Measurements from ENCODE around the gene PPP1R36. TPM values are rescaled to one million over a fixed set of nuclear protein-coding genes. Genes with fewer than 3 reads are reported as not detected.

PPP1R36 gene, protein sequence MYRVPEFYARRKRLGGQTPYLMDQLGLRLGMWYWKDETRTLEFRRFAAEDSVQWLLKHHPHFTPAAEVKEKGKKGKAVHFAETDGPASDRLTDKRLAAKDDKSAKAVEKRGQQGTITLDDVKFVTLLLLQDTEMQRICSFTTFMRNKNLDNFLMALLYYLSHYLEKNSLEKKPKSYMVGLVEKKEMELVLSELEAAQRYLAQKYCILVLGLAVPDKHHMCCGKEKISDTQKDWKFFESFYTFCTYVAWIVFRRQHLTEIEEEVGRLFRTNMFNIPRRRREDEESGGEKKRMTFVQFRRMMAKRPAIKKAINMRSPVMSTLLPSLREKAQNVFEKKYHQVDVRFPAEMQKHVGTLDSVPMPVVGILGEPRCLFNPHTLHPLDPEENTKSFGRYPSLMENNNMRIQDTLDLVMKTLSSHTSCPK
- total RNA-seq (2021; fragmentation: NEBNext Ultra II Directional; extraction: Animal tissue kit (Norgen Biotek cat#: 25700)), result 0.61 and 0.93 TPM in 2 replicates
- polyA plus RNA-seq (2011; rRNA removed), result 0.25 and 0.39 TPM in 2 replicates
- polyA plus RNA-seq (2011; cell fraction: cytosol; rRNA removed), result 1.0 TPM
- polyA plus RNA-seq (2011; cell fraction: nucleus; rRNA removed), result 0.53 TPM
- 0.57 to 0.86 TPM (median 0.72 TPM) in 4 replicates for polyA plus RNA-seq (2012, experiment 1 of 2)
- not detected for polyA plus RNA-seq (2012, experiment 2 of 2)
- 0.43 TPM for polyA plus RNA-seq (2013, experiment 1 of 2)
- polyA plus RNA-seq (2013, experiment 2 of 2), result 0.37 TPM
- 0.32 and 0.46 TPM in 2 replicates for polyA minus RNA-seq (2011; rRNA and poly(A)+ RNA removed)
- polyA minus RNA-seq (2011; cell fraction: cytosol; rRNA and poly(A)+ RNA removed), result not detected
- not detected for polyA minus RNA-seq (2011; cell fraction: nucleus; rRNA and poly(A)+ RNA removed)
- long read RNA-seq, experiment 1, partial matches to known transcripts, result 0 of 1 reads
- long read RNA-seq, experiment 1, other reads (novel, unspliced or antisense), result 1 of 1 reads
- long read RNA-seq, experiment 2, result 0 reads

DNA sequence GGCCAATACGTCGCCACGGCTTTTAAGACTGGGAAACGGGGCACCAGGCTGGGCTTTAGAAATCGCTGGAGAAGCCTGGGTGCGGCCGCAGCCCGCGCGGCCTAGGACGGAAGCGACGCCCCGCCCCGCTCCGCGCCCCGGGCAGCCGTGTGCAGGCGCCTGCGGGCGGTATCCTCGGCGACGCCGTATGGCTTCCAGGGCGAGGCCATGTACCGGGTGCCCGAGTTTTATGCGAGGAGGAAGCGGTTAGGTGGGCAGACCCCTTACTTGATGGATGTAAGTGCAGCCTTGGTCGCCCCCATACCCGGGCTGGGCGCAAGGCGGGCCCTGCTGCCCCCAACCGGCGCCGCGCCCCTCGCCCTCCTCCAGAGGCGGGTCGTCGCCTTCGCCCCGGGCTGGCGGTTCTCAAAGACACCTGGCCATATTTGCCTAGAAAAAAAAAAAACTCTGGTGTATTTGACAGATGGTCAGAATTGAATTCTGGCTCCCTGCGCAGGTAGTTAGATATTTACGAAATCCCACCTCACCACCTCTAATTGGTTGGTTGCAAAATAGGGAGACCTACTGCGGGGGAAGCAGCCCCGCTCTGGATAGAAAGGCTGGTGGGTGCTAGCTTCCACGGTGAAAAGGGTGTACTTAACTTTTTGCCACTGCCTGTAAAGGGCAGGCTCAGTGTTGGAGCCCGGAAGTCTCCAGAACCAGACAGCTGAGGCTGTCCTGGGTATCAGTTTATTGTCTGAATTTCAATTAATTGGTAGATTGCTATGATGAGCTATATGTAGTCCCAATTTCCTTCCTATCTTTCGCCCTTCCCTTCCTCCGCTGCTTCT lies at the start of gene PPP1R36:
TSS of gene PPP1R36 (plus strand) at position 171 of the 830 bp plus-strand sequence. CDS start at position 208, 37 bp downstream.
- DNase-seq (ENCODE audit: low read depth in 1 of 2, low spot score in 2 of 2), result peak in 1 of 2 experiments; percentile 74
- FAIRE-seq, result no peak
- WGBS, 2 experiments (ENCODE audit: extremely low coverage in 1 of 2, insufficient coverage in 1 of 2, insufficient read length in 1 of 2, insufficient replicate concordance in 2 of 2, low coverage in 1 of 2, low lambda C conversion rate in 2 of 2, missing lambda C conversion rate in 1 of 2), result 6% methylated on average over 53 of the region's 54 CpGs; no CpG with 5 or more reads in 1 of the 2 experiments
- TF ChIP-seq RAD21 (IDR thresholded peaks at IDR 0.05 in 1 of 2, conservative IDR thresholded peaks at IDR 0.05 in 1 of 2; ENCODE audit: low read depth in 2 of 2, low read length in 2 of 2), result 0 out of 4 replicates have a peak, but pooled peaks of 1 of the 2 experiments have one; percentile 1
- TF ChIP-seq CTBP2 (IDR thresholded peaks at IDR 0.05; ENCODE audit: borderline replicate concordance, insufficient read depth, insufficient read length, low read length), result no peak
- no peak for TF ChIP-seq ZNF274 (IDR thresholded peaks at IDR 0.05; ENCODE audit: borderline replicate concordance, extremely low read depth, low read length)
- no peak for TF ChIP-seq NRF1 (IDR thresholded peaks at IDR 0.05; ENCODE audit: low read depth, low read length)
- peak; percentile 64 for TF ChIP-seq ASH2L (IDR thresholded peaks at IDR 0.05; ENCODE audit: low read length)

More for the DNA sequence above, at the start of gene PPP1R36:
- CTCF ChIA-PET (ENCODE audit: partially characterized antibody), result interaction anchor here (0.6 to 2.7 kb wide), 7 partner anchors 11 to 327 kb away, joined by 3 to 14 read pairs (median 4); no protein-coding TSS in a partner anchor
- peak within 1 kb of the TSS; percentile 38 for H4K5ac ChIP-seq (ENCODE audit: insufficient read length, low read depth, low read length)
- peak within 1 kb of the TSS; percentile 77 for H2AFZ ChIP-seq (ENCODE audit: low read length)
- peak within 1 kb of the TSS; percentile 60 for H3K56ac ChIP-seq (replicated peaks; ENCODE audit: insufficient read length, low read depth, low read length)
- H3K79me2 ChIP-seq (ENCODE audit: control insufficient read depth in 1 of 2, insufficient read depth in 2 of 2, low read length in 2 of 2), result 0 out of 4 replicates have a peak, but pooled peaks cover 0 to 3% of the 10 kb centered on the region in 2 experiments
- no peak within 1 kb of the TSS for H3K14ac ChIP-seq (ENCODE audit: insufficient read length)
- peak within 1 kb of the TSS; percentile 50; the same call in 1 of the 2 replicates for H2BK20ac ChIP-seq (ENCODE audit: low read length)
- H2BK5ac ChIP-seq (ENCODE audit: low read depth, low read length), result no peak within 1 kb of the TSS; the same call in 1 of the 2 replicates
- POLR2A ChIA-PET (ENCODE audit: partially characterized antibody), result interaction anchor here (0.7 to 1.9 kb wide), 5 partner anchors 8 to 154 kb away, joined by 3 to 9 read pairs (median 6); partner anchors contain the start of genes HSPA2, PLEKHG3 and ZBTB1
- no peak within 1 kb of the TSS for H3K27ac ChIP-seq (ENCODE audit: low read depth, low read length)
- H3K4ac ChIP-seq (replicated peaks; ENCODE audit: insufficient read length, low read depth, low read length), result peak within 1 kb of the TSS; percentile 71
- H2BK120ac ChIP-seq (replicated peaks; ENCODE audit: low read depth, low read length), result no peak within 1 kb of the TSS
- peak within 1 kb of the TSS; percentile 91 for H4K8ac ChIP-seq (ENCODE audit: extremely low read depth, insufficient read depth, low read length)
- no peaks in the 10 kb centered on the region; the same call in 1 of the 2 replicates for H3K79me1 ChIP-seq (ENCODE audit: low read depth, low read length)
- peak within 1 kb of the TSS; percentile 69 for H2BK12ac ChIP-seq (ENCODE audit: low read depth, low read length)
- peak within 1 kb of the TSS; percentile 83 to 99 for H3K4me2 ChIP-seq (ENCODE audit: insufficient read depth in 1 of 2, low read depth in 2 of 2, low read length in 2 of 2)
- H3K23ac ChIP-seq (ENCODE audit: insufficient read length), result no peak within 1 kb of the TSS
- peaks cover 0 to 10% (median 4%) of the 10 kb centered on the region in 4 experiments; a peak in 6 of 7 replicates for H3K4me1 ChIP-seq (replicated peaks in 1 of 4; ENCODE audit: control insufficient read depth in 3 of 4, insufficient read depth in 4 of 4, low read length in 3 of 4)
- peak within 1 kb of the TSS; percentile 35 to 64 (median 46); a peak in 7 of 8 replicates for H3K4me3 ChIP-seq (ENCODE audit: extremely low read depth in 1 of 4, insufficient read depth in 2 of 4, low read depth in 3 of 4, low read length in 4 of 4)
- no peaks in the 10 kb centered on the region for H4K20me1 ChIP-seq (replicated peaks in 1 of 2; ENCODE audit: control insufficient read depth in 1 of 2, insufficient read depth in 2 of 2, low read length in 2 of 2)
- H2BK15ac ChIP-seq (ENCODE audit: low read length), result peak within 1 kb of the TSS; percentile 77; the same call in 1 of the 2 replicates
- peak within 1 kb of the TSS in 1 of 4 experiments; percentile 6; a peak in 1 of 7 replicates for H3K9ac ChIP-seq (replicated peaks in 1 of 4; ENCODE audit: extremely low read depth in 1 of 4, low read depth in 3 of 4, low read length in 3 of 4)
- no peaks in the 10 kb centered on the region for H3K36me3 ChIP-seq (ENCODE audit: control insufficient read depth in 2 of 4, insufficient read depth in 4 of 4, low read length in 3 of 4)
- peak within 1 kb of the TSS; percentile 82; the same call in 1 of the 2 replicates for H3K18ac ChIP-seq (ENCODE audit: extremely low read depth, low read length)
- peaks cover 4% of the 10 kb centered on the region; the same call in 1 of the 2 replicates for H3K23me2 ChIP-seq (ENCODE audit: low read depth, low read length)
- H3K9me3 ChIP-seq (ENCODE audit: insufficient read depth in 2 of 2, low read depth in 1 of 2, low read length in 1 of 2), result no peaks in the 10 kb centered on the region
- peaks cover 1 to 10% (median 7%) of the 10 kb centered on the region in 4 experiments; a peak in 6 of 7 replicates for H3K27me3 ChIP-seq (replicated peaks in 1 of 4; ENCODE audit: control insufficient read depth in 3 of 4, extremely low read depth in 1 of 4, insufficient read depth in 3 of 4, low read length in 3 of 4)
- no peak within 1 kb of the TSS for H2AK5ac ChIP-seq (ENCODE audit: low read depth, low read length)
- H4K91ac ChIP-seq (replicated peaks; ENCODE audit: insufficient read length, low read length), result peak within 1 kb of the TSS; percentile 66
